ENCODE results near the gene HTR7.

Gene HTR7

DNA sequence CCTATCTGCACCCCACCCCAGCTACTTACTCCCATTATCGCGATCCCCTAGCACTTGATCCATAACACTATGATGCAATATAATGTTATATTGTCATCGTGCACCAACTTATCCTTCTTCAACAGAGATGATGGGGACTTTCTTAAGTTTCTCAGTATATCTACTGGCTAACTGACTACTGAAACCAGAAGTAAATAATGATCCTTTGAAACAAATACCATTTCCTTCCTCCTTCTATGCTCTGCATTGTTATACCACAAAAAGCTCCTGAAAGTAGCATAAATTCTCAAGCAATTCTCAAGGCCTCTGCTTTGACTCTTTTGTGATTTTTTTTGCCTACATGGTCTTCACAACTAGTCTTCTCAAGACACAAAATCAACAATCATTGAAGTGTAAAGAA, 68.9 kb downstream of the HTR7 start:
- TF ChIP-seq, protein P1, sequence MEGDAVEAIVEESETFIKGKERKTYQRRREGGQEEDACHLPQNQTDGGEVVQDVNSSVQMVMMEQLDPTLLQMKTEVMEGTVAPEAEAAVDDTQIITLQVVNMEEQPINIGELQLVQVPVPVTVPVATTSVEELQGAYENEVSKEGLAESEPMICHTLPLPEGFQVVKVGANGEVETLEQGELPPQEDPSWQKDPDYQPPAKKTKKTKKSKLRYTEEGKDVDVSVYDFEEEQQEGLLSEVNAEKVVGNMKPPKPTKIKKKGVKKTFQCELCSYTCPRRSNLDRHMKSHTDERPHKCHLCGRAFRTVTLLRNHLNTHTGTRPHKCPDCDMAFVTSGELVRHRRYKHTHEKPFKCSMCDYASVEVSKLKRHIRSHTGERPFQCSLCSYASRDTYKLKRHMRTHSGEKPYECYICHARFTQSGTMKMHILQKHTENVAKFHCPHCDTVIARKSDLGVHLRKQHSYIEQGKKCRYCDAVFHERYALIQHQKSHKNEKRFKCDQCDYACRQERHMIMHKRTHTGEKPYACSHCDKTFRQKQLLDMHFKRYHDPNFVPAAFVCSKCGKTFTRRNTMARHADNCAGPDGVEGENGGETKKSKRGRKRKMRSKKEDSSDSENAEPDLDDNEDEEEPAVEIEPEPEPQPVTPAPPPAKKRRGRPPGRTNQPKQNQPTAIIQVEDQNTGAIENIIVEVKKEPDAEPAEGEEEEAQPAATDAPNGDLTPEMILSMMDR (IDR thresholded peaks at IDR 0.05; ENCODE audit: low read depth, low read length) = no peak
- no peak overlapping the region for H3K4me3 ChIP-seq (ENCODE audit: low read depth, low read length)

DNA sequence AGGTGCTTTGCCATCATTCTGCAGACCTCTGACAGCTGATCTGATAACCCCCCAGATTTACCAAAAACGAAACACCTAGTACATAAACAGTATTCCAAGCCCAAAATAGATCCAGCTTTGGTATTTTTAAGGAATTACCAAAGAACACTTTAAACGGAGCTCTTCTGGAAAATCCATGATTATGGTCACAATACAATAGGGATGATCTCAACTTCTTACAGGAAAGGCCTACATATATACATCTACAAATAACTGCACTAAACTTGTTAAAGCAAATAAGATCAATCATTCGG, 69.7 kb downstream of the HTR7 start:
- no peak overlapping the region for H3K4me3 ChIP-seq (ENCODE audit: low read depth, low read length)
- TF ChIP-seq, protein P1 (IDR thresholded peaks at IDR 0.05; ENCODE audit: low read depth, low read length) = no peak

DNA sequence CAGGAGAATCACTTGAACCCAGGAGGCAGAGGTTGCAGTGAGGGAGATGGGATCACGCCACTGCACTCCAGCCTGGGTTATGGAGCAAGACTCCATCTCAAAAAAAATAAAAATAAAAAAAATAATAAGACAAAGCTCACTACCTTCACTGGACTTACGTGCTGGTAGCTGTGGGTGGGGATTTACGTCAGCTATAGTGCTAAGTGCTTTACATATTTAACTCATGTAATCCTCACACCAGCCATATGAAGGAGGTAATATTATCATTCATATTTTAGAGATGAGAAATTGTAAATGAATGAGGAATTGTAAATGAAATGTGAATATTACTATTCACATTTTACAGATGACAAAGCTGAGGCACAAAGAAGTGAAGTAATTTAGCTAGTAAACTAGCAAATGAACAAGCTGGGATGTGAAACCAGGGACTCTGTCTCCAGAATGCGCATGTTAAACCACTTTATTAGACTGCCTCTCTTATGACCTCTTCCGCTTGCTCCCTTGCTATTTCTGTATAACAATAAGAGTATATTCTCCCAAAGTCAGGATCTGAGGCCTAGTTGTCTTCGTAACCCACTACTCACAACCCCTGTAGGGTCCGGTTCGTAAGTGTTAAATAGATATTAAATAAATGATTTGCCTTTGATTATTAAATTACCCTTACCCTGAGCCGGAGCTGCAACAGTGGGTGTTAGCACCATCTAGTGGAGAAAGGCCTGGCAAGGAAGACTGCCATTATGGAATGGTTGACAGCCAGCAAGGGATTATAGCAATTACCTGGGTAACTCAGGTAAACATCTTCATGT, 70.2 kb downstream of the HTR7 start:
- no peak overlapping the region for H3K4me3 ChIP-seq (ENCODE audit: low read depth, low read length)
- TF ChIP-seq, protein P1 (IDR thresholded peaks at IDR 0.05; ENCODE audit: low read depth, low read length) = peak; percentile 70

- no peak overlapping the region for H3K4me3 ChIP-seq (ENCODE audit: low read depth, low read length)
- TF ChIP-seq, protein P1 (IDR thresholded peaks at IDR 0.05; ENCODE audit: low read depth, low read length) = no peak
Observed at GRCh38 chr10:90785782-90786181, 72.1 kb downstream of the HTR7 start.

DNA sequence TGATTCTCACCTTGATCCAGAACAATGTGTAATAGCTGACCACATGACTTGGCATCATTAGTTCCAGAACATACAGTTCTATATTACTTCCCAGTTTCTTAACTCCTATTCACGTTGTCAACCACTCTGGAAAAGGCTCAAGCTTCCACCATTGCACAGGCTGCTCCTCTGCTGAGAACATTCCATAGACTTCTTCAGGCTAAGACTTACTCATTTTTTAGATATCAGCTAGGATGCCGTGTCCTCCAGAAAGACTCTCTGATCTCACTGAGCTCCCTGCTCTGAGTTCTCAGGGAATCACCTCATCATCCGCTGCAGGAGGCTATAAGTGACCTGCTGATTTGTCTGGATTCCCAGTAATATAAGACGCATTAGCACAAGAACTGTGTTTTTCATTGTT, 73.1 kb downstream of the HTR7 start:
- no peak overlapping the region for H3K4me3 ChIP-seq (ENCODE audit: low read depth, low read length)
- TF ChIP-seq, protein P1 (IDR thresholded peaks at IDR 0.05; ENCODE audit: low read depth, low read length) = no peak

DNA sequence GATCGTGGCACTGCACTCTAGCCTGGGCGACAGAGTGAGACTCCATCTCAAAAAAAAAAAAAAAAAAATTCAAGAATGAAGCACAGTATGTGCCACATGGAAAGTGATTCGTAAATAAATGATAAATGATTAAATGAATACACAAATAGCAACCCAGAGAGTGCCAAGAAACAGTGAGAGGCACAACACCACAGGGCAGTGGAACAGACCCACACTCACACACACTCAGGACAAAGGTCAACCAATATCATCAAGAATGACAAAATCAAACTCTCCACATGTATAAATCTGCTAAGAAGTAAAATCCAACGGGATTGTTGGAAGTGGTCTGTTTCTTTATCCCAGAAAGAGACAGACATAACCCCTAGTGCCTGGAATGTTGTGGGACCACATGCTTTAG, 77.4 kb downstream of the HTR7 start:
- no peak overlapping the region for H3K4me3 ChIP-seq (ENCODE audit: low read depth, low read length)
- TF ChIP-seq, protein P1 (IDR thresholded peaks at IDR 0.05; ENCODE audit: low read depth, low read length) = no peak

- H3K4me3 ChIP-seq (ENCODE audit: low read depth, low read length) = no peak overlapping the region
- TF ChIP-seq, protein P1 (IDR thresholded peaks at IDR 0.05; ENCODE audit: low read depth, low read length) = no peak; the same call in 1 of the 2 replicates
Observed at GRCh38 chr10:90779548-90779947, 78.3 kb downstream of the HTR7 start.
